ENCODE results near the gene ADGRL4. TPM values are rescaled to one million over a fixed set of nuclear protein-coding genes. Genes with fewer than 3 reads are reported as not detected.

The ADGRL4 gene
- total and polyA plus RNA-seq, 5 experiments from 2014 or later, result not detected

GRCh38 chr1:78843546-78843945 is 163.0 kb downstream of the ADGRL4 start:
- Mint-ChIP-seq H3K27me3 (no peaks in the 10 kb centered on the region), H3K36me3 (no peaks in the 10 kb centered on the region), H3K27ac (no peak overlapping the region), H3K9me3 (peaks cover 0 to 2% (median 0%) of the 10 kb centered on the region in 9 donors), H3K4me1 (no peaks in the 10 kb centered on the region), H3K4me3 (no peak overlapping the region)
- POLR2A ChIA-PET, result no interaction called here
- DNase-seq (no peak), ATAC-seq (no peak)

GRCh38 chr1:78843111-78843510 is 163.4 kb downstream of the ADGRL4 start:
- ATAC-seq (no peak), DNase-seq (no peak)
- H3K27ac Mint-ChIP-seq, result no peak overlapping the region
- no peaks in the 10 kb centered on the region for H3K27me3 Mint-ChIP-seq
- H3K4me1 Mint-ChIP-seq, result no peaks in the 10 kb centered on the region
- no peak overlapping the region for H3K4me3 Mint-ChIP-seq
- peaks cover 0 to 2% (median 0%) of the 10 kb centered on the region in 9 donors for H3K9me3 Mint-ChIP-seq
- H3K36me3 Mint-ChIP-seq, result no peaks in the 10 kb centered on the region
- POLR2A ChIA-PET, result no interaction called here

GRCh38 chr1:78840453-78841271 is 165.9 kb downstream of the ADGRL4 start:
- Mint-ChIP-seq H3K36me3 (no peaks in the 10 kb centered on the region), H3K4me3 (no peak overlapping the region)
- no peak for DNase-seq

More at GRCh38 chr1:78840453-78841271, 165.9 kb downstream of the ADGRL4 start:
- Mint-ChIP-seq H3K27me3 (no peaks in the 10 kb centered on the region), H3K27ac (no peak overlapping the region), H3K4me1 (peaks cover 5 to 10% (median 8%) of the 10 kb centered on the region in 4 donors), H3K9me3 (peaks cover 0 to 2% (median 0%) of the 10 kb centered on the region in 9 donors)
- POLR2A ChIA-PET, result no interaction called here
- ATAC-seq, result no peak

Data from naive thymus-derived CD8-positive, alpha-beta T cell (primary cell).